Measurements from ENCODE around the gene AACS. TPM values are rescaled to one million over a fixed set of nuclear protein-coding genes. Genes with fewer than 3 reads are reported as not detected.

AACS gene
- polyA plus RNA-seq, 1 donor (not counting 4 experiments of a cell fraction or from before 2014, with no cell fraction given): 27.0 TPM

DNA sequence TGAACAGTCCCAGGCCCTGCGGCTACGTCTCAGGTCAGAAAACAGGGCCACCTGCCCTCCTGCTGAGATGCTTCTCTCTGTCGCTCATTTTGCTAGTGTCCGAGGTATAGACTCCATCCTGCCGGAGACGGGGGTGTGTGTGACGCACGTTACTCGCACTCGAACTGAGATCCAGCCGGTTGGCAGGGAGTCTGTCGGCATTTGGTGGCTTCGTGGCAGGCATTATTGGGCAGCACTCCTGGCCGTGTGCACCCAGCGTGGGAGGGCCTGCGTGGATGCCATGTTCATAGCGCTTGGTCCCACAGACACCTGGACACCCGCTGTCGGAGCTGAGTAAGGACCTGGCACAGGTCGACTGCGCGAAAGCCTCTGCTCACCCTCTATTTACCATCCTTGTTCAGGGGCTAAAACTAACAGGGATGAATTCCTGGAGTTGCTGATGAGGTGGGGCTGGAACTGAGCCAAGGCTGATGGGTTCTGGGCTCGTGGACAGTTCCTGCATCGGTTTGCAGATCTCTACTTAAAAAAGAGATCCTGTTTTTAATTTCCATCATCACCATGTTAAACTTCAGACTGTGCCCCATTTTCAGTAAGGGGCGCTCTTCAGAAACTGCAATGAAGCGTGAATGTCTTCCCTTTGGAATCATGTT, 28.6 kb downstream of the AACS start:
- Histone ChIP-seq H2AFZ (ENCODE audit: control insufficient read depth, low read length) (no peak overlapping the region), H3K27me3 (ENCODE audit: control insufficient read depth, extremely low read depth, insufficient read depth, low read length) (no peaks in the 10 kb centered on the region), H3K4me2 (ENCODE audit: control insufficient read depth, extremely low read depth, insufficient read depth, low read depth, low read length) (no peak overlapping the region), H3K36me3 (ENCODE audit: control insufficient read depth in 2 of 2, extremely low read depth in 1 of 2, insufficient read depth in 2 of 2, low read length in 2 of 2) (peaks cover 19 to 22% of the 10 kb centered on the region in 2 experiments), H3K9ac (ENCODE audit: control insufficient read depth, extremely low read depth, insufficient read depth, low read length) (no peak overlapping the region), H3K79me2 (ENCODE audit: control insufficient read depth, insufficient read depth, low read length) (peaks cover 3% of the 10 kb centered on the region), H3K4me1 (ENCODE audit: control insufficient read depth, extremely low read depth, insufficient read depth, low read length) (peaks cover 19% of the 10 kb centered on the region), H3K27ac (ENCODE audit: control insufficient read depth, insufficient read depth, low read length) (no peak overlapping the region), H4K20me1 (ENCODE audit: control insufficient read depth, extremely low read depth, insufficient read depth, low read length) (peaks cover 4% of the 10 kb centered on the region), H3K4me3 (ENCODE audit: control insufficient read depth in 2 of 3, extremely low read depth in 1 of 3, insufficient read depth in 2 of 3, low read depth in 1 of 3, low read length in 3 of 3) (no peak overlapping the region), H3K9me1 (ENCODE audit: control insufficient read depth, extremely low read depth, insufficient read depth, low read length) (no peaks in the 10 kb centered on the region), H3K9me3 (ENCODE audit: control insufficient read depth, low read depth, low read length) (no peaks in the 10 kb centered on the region)
- dilution Hi-C loops (cut with MboI; ENCODE audit: extremely low pct_ligation_motif_present, low sequenced_read_pairs): no loop called here
- FAIRE-seq (no peak), DNase-seq (ENCODE audit: low read depth, low spot score) (no peak)
- TF ChIP-seq, protein P1, sequence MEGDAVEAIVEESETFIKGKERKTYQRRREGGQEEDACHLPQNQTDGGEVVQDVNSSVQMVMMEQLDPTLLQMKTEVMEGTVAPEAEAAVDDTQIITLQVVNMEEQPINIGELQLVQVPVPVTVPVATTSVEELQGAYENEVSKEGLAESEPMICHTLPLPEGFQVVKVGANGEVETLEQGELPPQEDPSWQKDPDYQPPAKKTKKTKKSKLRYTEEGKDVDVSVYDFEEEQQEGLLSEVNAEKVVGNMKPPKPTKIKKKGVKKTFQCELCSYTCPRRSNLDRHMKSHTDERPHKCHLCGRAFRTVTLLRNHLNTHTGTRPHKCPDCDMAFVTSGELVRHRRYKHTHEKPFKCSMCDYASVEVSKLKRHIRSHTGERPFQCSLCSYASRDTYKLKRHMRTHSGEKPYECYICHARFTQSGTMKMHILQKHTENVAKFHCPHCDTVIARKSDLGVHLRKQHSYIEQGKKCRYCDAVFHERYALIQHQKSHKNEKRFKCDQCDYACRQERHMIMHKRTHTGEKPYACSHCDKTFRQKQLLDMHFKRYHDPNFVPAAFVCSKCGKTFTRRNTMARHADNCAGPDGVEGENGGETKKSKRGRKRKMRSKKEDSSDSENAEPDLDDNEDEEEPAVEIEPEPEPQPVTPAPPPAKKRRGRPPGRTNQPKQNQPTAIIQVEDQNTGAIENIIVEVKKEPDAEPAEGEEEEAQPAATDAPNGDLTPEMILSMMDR (optimal IDR thresholded peaks at IDR 0.05 in 1 of 3, IDR thresholded peaks at IDR 0.05 in 1 of 3, conservative IDR thresholded peaks at IDR 0.05 in 1 of 3; ENCODE audit: extremely low read depth in 1 of 3, insufficient read depth in 2 of 3, low read length in 3 of 3): no peak
- TF ChIP-seq EZH2 (IDR thresholded peaks at IDR 0.05; ENCODE audit: low read length): no peak

DNA sequence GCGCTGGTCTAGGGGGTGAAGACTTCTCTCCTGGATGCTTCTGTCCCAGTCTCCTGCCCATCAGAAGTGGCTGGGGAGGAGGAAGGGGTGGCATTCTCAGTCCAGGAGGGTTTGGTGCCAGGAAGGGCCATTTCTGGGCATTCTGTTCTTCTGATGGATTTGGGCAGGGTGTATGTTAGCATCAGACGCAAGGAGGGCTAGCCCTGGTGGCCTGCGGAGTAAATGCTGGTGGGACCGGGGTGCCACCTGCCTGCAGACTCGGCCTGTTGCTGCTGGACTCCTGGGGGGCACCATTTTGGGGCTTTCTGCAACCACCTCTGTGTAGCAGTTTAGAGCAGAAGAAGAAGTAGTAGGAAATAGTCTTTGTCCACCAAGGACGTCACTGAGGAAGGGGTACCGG, 31.7 kb downstream of the AACS start:
- FAIRE-seq: no peak
- H3K9me1 ChIP-seq (ENCODE audit: control insufficient read depth, extremely low read depth, insufficient read depth, low read length): no peaks in the 10 kb centered on the region

More for the DNA sequence above, 31.7 kb downstream of the AACS start:
- no peaks in the 10 kb centered on the region for H3K27me3 ChIP-seq (ENCODE audit: control insufficient read depth, extremely low read depth, insufficient read depth, low read length)
- H3K4me3 ChIP-seq (ENCODE audit: control insufficient read depth in 2 of 3, extremely low read depth in 1 of 3, insufficient read depth in 2 of 3, low read depth in 1 of 3, low read length in 3 of 3): no peak overlapping the region
- H3K79me2 ChIP-seq (ENCODE audit: control insufficient read depth, insufficient read depth, low read length): peaks cover 5% of the 10 kb centered on the region
- H3K4me1 ChIP-seq (ENCODE audit: control insufficient read depth, extremely low read depth, insufficient read depth, low read length): peaks cover 26% of the 10 kb centered on the region
- peaks cover 4% of the 10 kb centered on the region for H4K20me1 ChIP-seq (ENCODE audit: control insufficient read depth, extremely low read depth, insufficient read depth, low read length)
- peaks cover 6 to 11% of the 10 kb centered on the region in 2 experiments for H3K36me3 ChIP-seq (ENCODE audit: control insufficient read depth in 2 of 2, extremely low read depth in 1 of 2, insufficient read depth in 2 of 2, low read length in 2 of 2)
- H3K4me2 ChIP-seq (ENCODE audit: control insufficient read depth, extremely low read depth, insufficient read depth, low read depth, low read length): no peak overlapping the region
- DNase-seq (ENCODE audit: low read depth, low spot score): no peak
- H3K9ac ChIP-seq (ENCODE audit: control insufficient read depth, extremely low read depth, insufficient read depth, low read length): no peak overlapping the region
- dilution Hi-C loops (cut with MboI; ENCODE audit: extremely low pct_ligation_motif_present, low sequenced_read_pairs): no loop called here
- H3K27ac ChIP-seq (ENCODE audit: control insufficient read depth, insufficient read depth, low read length): no peak overlapping the region
- no peak for TF ChIP-seq EZH2 (IDR thresholded peaks at IDR 0.05; ENCODE audit: low read length)
- TF ChIP-seq, protein P1 (optimal IDR thresholded peaks at IDR 0.05 in 1 of 3, IDR thresholded peaks at IDR 0.05 in 1 of 3, conservative IDR thresholded peaks at IDR 0.05 in 1 of 3; ENCODE audit: extremely low read depth in 1 of 3, insufficient read depth in 2 of 3, low read length in 3 of 3): no peak
- no peak overlapping the region for H2AFZ ChIP-seq (ENCODE audit: control insufficient read depth, low read length)
- no peaks in the 10 kb centered on the region for H3K9me3 ChIP-seq (ENCODE audit: control insufficient read depth, low read depth, low read length)
